Endothelial cell of umbilical vein (primary cell): ENCODE data around the gene AGPAT1. TPM values are rescaled to one million over a fixed set of nuclear protein-coding genes. Genes with fewer than 3 reads are reported as not detected.
A peak's percentile ranks its signal among the peaks of the same experiment; 100 is the strongest.

ENCODE experiments used
- BruUV-seq: library from RNA; stranded (reverse); fragments of 400-500 nt; replicated peaks from 2 replicates; lab custom pipeline; 2021; lab: Mats Ljungman, UMichigan
- CTCF ChIA-PET: fragments of 300-600, 350-600 bp; sonication (Branson Sonifier 250); formaldehyde crosslinking; loops from one replicate; lab custom pipeline; 2021; ENCODE audit warnings: antibody characterized with exemption, inconsistent platforms; lab: Charles Lee
- POLR2A ChIA-PET: fragments of 300-600, 350-600 bp; sonication (Branson Sonifier 250); formaldehyde crosslinking; loops from one replicate; lab custom pipeline; 2021; ENCODE audit warnings: antibody characterized with exemption, inconsistent platforms; lab: Charles Lee
- DNase-seq: peaks from one replicate; pipeline ENCODE4 v3.0.0-alpha.2; 2011; ENCODE audit warnings: low read depth, low spot score
- FAIRE-seq: peaks from 2 replicates; lab custom pipeline; 2011; peaks lifted over from hg19 to GRCh38; lab: Jason Lieb, UNC
- H2AFZ ChIP-seq: 2 replicates; pipeline ENCODE4 v1.6.0; 2012; ENCODE audit warnings: low read depth, low read length, control low read depth, inconsistent platforms
- H3K27ac ChIP-seq: 2 replicates; pipeline ENCODE4 v1.5.1; 2011; ENCODE audit warnings: low read depth, mild to moderate bottlenecking, control low read depth, low read length, moderate library complexity; ENCODE audit not compliant: insufficient read depth
- H3K27me3 ChIP-seq, 2 experiments: 2 replicates each; pipeline versions ENCODE4 v1.6.0 to v1.6.1; 2011; ENCODE audit warnings: low read length in 2 of 2, mixed read lengths in 1 of 2; ENCODE audit not compliant: control insufficient read depth in 2 of 2, insufficient read depth in 2 of 2
- H3K36me3 ChIP-seq, 2 experiments: 2 replicates in 1 of 2; 3 replicates in 1 of 2; pipeline ENCODE4 v1.5.1; 2011; ENCODE audit warnings: low read length in 2 of 2, mild to moderate bottlenecking in 1 of 2, moderate library complexity in 1 of 2; ENCODE audit not compliant: control insufficient read depth in 2 of 2, insufficient read depth in 2 of 2; ENCODE audit errors: extremely low read depth in 1 of 2
- H3K4me1 ChIP-seq: 3 replicates; pipeline ENCODE4 v1.5.1; 2011; ENCODE audit warnings: mild to moderate bottlenecking, low read length; ENCODE audit not compliant: control insufficient read depth, insufficient read depth; ENCODE audit errors: extremely low read depth
- H3K4me2 ChIP-seq: 2 replicates; pipeline ENCODE4 v1.6.1; 2011; ENCODE audit warnings: low read length, control low read depth, mixed read lengths; ENCODE audit not compliant: insufficient read depth
- H3K4me3 ChIP-seq, 3 experiments: fragments of 200-600 bp in 1 of 3; sonication (generic), shearing (Covaris generic) in 1 of 3; replicated peaks in 1 of 3; 2 replicates each; pipeline ENCODE4 v1.5.1; 2011 to 2016; ENCODE audit warnings: control low read depth in 3 of 3, low read length in 3 of 3, mild to moderate bottlenecking in 2 of 3, inconsistent platforms in 1 of 3, low read depth in 1 of 3, moderate library complexity in 1 of 3; ENCODE audit not compliant: insufficient read depth in 1 of 3
- H3K79me2 ChIP-seq: 2 replicates; pipeline ENCODE4 v1.6.0; 2012; ENCODE audit warnings: low read length, inconsistent platforms; ENCODE audit not compliant: control insufficient read depth, insufficient read depth
- H3K9ac ChIP-seq: replicated peaks from 2 replicates; pipeline ENCODE3; 2011; ENCODE audit warnings: low read length, control low read depth; ENCODE audit not compliant: insufficient read depth; ENCODE audit errors: extremely low read depth
- H3K9me1 ChIP-seq: replicated peaks from 3 replicates; pipeline ENCODE4 v1.6.0; 2011; ENCODE audit warnings: mild to moderate bottlenecking, low read length; ENCODE audit not compliant: control insufficient read depth, insufficient read depth; ENCODE audit errors: extremely low read depth
- H3K9me3 ChIP-seq: replicated peaks from 2 replicates; pipeline ENCODE4 v1.5.1; 2012; ENCODE audit warnings: low read length, inconsistent platforms; ENCODE audit not compliant: control insufficient read depth, insufficient read depth
- H4K20me1 ChIP-seq: replicated peaks from 2 replicates; pipeline ENCODE3; 2011; ENCODE audit warnings: mild to moderate bottlenecking, low read length; ENCODE audit not compliant: control insufficient read depth, insufficient read depth; ENCODE audit errors: extremely low read depth
- EZH2 ChIP-seq: IDR thresholded peaks from 2 replicates; pipeline ENCODE4 v1.6.1; 2012; ENCODE audit warnings: borderline replicate concordance, low read depth, mild to moderate bottlenecking, moderate library complexity, low read length, inconsistent platforms; ENCODE audit not compliant: severe bottlenecking
- FOS ChIP-seq: IDR thresholded peaks from 2 replicates; pipeline ENCODE4 v1.6.1; 2011; ENCODE audit warnings: mild to moderate bottlenecking, low read length, moderate library complexity, borderline replicate concordance; ENCODE audit not compliant: insufficient read depth
- GATA2 ChIP-seq: IDR thresholded peaks from 2 replicates; pipeline ENCODE4 v1.7.0; 2011; ENCODE audit warnings: low read depth, mild to moderate bottlenecking, moderate library complexity, mixed read lengths, low read length; ENCODE audit not compliant: insufficient read length, insufficient read depth
- JUN ChIP-seq: IDR thresholded peaks from 2 replicates; pipeline ENCODE4 v1.6.1; 2011; ENCODE audit warnings: borderline replicate concordance, low read depth; ENCODE audit not compliant: insufficient read length, insufficient read depth
- MYC ChIP-seq: IDR thresholded peaks from one replicate; pipeline ENCODE4 v1.6.1; 2011; ENCODE audit warnings: mild to moderate bottlenecking, low read depth, low read length
- POLR2A ChIP-seq: IDR thresholded peaks from 2 replicates; pipeline ENCODE4 v1.6.1; 2012; ENCODE audit warnings: low read depth, mild to moderate bottlenecking, control low read depth, low read length
- POLR2AphosphoS5 ChIP-seq: IDR thresholded peaks from 2 replicates; pipeline ENCODE4 v1.6.1; 2012; ENCODE audit warnings: low read depth, mild to moderate bottlenecking, control low read depth, low read length, moderate library complexity; ENCODE audit not compliant: insufficient read depth
- dilution Hi-C: fragments of 300-500 bp; cut with MboI; formaldehyde crosslinking; loops from one replicate; pipeline ENCODE4 v1.15.0; 2019; ENCODE audit warnings: low sequenced_read_pairs; ENCODE audit not compliant: extremely low pct_ligation_motif_present
- intact Hi-C: fragments of 100-400 bp; cut with micrococcal nuclease; formaldehyde crosslinking; loops from one replicate; pipeline ENCODE4 v1.10.0; 2022
- polyA plus RNA-seq, 4 experiments: library from polyadenylated mRNA; depleted of rRNA in 3 of 4; stranded (reverse) in 3 of 4; unstranded in 1 of 4; fragments of >200 nt; gene quantifications; 2 replicates each; pipeline versions ENCODE4 v1.2.1 to v1.2.3, GENCODE V29; 2011 to 2012; ENCODE audit warnings: missing spikeins in 1 of 4
- total RNA-seq: library from RNA; stranded (reverse); gene quantifications from 2 replicates; pipeline ENCODE4 v1.2.3, GENCODE V29; 2021
- TF ChIP-seq, protein P1 (sequence below): IDR thresholded peaks from 2 replicates; pipeline ENCODE4 v1.6.1; 2011; ENCODE audit not compliant: insufficient read depth, insufficient read length
- TF ChIP-seq, protein P2 (sequence below), 2 donors: IDR thresholded peaks; 1 replicate in 1 of 2; 2 replicates in 1 of 2; pipeline ENCODE4 v1.5.1; 2011; ENCODE audit warnings: low read length in 2 of 2, mild to moderate bottlenecking in 2 of 2, moderate library complexity in 2 of 2, control low read depth in 1 of 2, inconsistent platforms in 1 of 2, low read depth in 1 of 2; ENCODE audit not compliant: insufficient read depth in 1 of 2; ENCODE audit errors: extremely low read depth in 1 of 2

AGPAT1 gene
- total and polyA plus RNA-seq, 2 donors (not counting 3 experiments of a cell fraction or from before 2014, with no cell fraction given): 38.4 to 132 TPM

DNA sequence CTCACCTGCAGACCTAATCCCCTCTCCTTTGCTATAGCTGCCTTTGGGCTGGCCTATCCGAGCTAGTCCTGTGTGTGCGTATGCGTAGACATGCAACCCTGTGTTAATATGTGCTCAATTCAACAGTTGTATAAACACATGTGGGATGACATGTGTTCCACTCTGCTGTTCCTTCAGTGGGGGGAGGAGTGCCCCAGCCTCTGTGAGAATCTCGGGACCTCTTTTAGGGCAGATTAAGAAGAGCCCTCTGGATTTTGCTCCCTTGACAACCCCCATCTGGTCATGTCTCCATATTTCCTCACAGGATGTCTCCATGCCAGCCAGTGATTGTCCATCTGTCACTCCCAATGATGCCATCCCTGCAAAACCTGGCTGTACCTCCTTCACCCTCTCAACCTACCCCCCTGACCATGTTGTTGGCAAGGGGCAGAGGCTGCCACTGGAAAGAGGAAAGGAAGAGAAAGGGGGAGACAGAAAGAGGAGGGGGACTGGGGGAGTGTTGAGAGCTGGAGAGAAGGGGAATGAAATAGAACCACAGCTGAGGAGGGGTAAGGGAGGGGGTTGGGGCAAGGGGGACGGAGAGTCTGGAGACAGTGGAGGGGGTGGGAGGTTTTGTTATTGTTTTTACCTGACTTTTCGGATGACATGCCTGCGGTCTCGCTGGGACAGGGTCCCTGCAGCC lies 24.6 kb downstream of the AGPAT1 start:
- no peak overlapping the region for H2AFZ ChIP-seq
- dilution Hi-C loops (no loop called here), intact Hi-C loops (no loop called here)
- H3K9me3 ChIP-seq: no peaks in the 10 kb centered on the region
- H3K79me2 ChIP-seq: peaks cover 4% of the 10 kb centered on the region
- H3K4me2 ChIP-seq: no peak overlapping the region
- H3K4me1 ChIP-seq: peaks cover 24% of the 10 kb centered on the region
- POLR2A ChIA-PET: no interaction called here
- BruUV-seq: no TSS peak
- H3K36me3 ChIP-seq: no peaks in the 10 kb centered on the region
- no peak for TF ChIP-seq JUN
- no peak for TF ChIP-seq POLR2A
- TF ChIP-seq MYC: no peak
- no peak for TF ChIP-seq EZH2
- TF ChIP-seq, protein P1, sequence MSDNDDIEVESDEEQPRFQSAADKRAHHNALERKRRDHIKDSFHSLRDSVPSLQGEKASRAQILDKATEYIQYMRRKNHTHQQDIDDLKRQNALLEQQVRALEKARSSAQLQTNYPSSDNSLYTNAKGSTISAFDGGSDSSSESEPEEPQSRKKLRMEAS: no peak
- no peak for TF ChIP-seq FOS
- TF ChIP-seq, protein P2, sequence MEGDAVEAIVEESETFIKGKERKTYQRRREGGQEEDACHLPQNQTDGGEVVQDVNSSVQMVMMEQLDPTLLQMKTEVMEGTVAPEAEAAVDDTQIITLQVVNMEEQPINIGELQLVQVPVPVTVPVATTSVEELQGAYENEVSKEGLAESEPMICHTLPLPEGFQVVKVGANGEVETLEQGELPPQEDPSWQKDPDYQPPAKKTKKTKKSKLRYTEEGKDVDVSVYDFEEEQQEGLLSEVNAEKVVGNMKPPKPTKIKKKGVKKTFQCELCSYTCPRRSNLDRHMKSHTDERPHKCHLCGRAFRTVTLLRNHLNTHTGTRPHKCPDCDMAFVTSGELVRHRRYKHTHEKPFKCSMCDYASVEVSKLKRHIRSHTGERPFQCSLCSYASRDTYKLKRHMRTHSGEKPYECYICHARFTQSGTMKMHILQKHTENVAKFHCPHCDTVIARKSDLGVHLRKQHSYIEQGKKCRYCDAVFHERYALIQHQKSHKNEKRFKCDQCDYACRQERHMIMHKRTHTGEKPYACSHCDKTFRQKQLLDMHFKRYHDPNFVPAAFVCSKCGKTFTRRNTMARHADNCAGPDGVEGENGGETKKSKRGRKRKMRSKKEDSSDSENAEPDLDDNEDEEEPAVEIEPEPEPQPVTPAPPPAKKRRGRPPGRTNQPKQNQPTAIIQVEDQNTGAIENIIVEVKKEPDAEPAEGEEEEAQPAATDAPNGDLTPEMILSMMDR (IDR thresholded peaks at IDR 0.05; ENCODE audit: extremely low read depth in 1 of 2, insufficient read depth in 1 of 2, low read depth in 1 of 2, low read length in 2 of 2): no peak
- TF ChIP-seq GATA2: no peak
- no peak for TF ChIP-seq POLR2AphosphoS5
- H3K4me3 ChIP-seq: peak overlapping the region in 1 of 3 experiments; percentile 15
- peaks cover 20 to 21% of the 10 kb centered on the region in 2 experiments for H3K27me3 ChIP-seq
- CTCF ChIA-PET: interaction anchor here (1.0 kb wide), 1 partner anchor 46 kb away, joined by 3 read pairs; no protein-coding TSS in a partner anchor
- FAIRE-seq (no peak), DNase-seq (no peak)
- H3K9ac ChIP-seq: no peak overlapping the region
- no peaks in the 10 kb centered on the region for H4K20me1 ChIP-seq
- no peaks in the 10 kb centered on the region for H3K9me1 ChIP-seq
- H3K27ac ChIP-seq: no peak overlapping the region
